SK-N-SH treated with all-trans-retinoic acid at 6 μM for 48 hours (cell line): Measurements from ENCODE around the gene DUSP5.

Experiments used
- ISL1 ChIP-seq: fragments of 250-450 bp; sonication (Bioruptor Pico); IDR thresholded peaks from 2 replicates; pipeline ENCODE4 v2.1.2; 2022; ENCODE audit warnings: mild to moderate bottlenecking, moderate library complexity
- PPARA ChIP-seq: fragments of 250-450 bp; sonication (Bioruptor Pico); IDR thresholded peaks from 2 replicates; pipeline ENCODE4 v1.5.0; 2020; ENCODE audit warnings: mild to moderate bottlenecking, borderline replicate concordance
- RARB ChIP-seq: fragments of 250-450 bp; sonication (Bioruptor Pico); IDR thresholded peaks from 2 replicates; pipeline ENCODE4 v1.8.0; 2021; ENCODE audit warnings: mild to moderate bottlenecking, moderate library complexity
- TCF4 ChIP-seq: fragments of 250-450 bp; sonication (Bioruptor Pico); IDR thresholded peaks from 2 replicates; pipeline ENCODE4 v1.8.0; 2021; ENCODE audit warnings: mild to moderate bottlenecking, moderate library complexity, borderline replicate concordance
- TOX ChIP-seq: fragments of 250-450 bp; sonication (Bioruptor Pico); IDR thresholded peaks from 2 replicates; pipeline ENCODE4 v1.8.0; 2021; ENCODE audit warnings: mild to moderate bottlenecking, moderate library complexity, borderline replicate concordance
- ZFP3 ChIP-seq: fragments of 250-450 bp; sonication (Bioruptor Pico); IDR thresholded peaks from 2 replicates; pipeline ENCODE4 v1.5.0; 2020; ENCODE audit warnings: mild to moderate bottlenecking, moderate library complexity
- ZNF565 ChIP-seq: fragments of 450-650 bp; formaldehyde crosslinking; conservative IDR thresholded peaks from 2 replicates; pipeline ENCODE4 v1.5.0; 2020; ENCODE audit warnings: low read depth, mild to moderate bottlenecking, moderate library complexity
- ZNF70 ChIP-seq: fragments of 450-650 bp; formaldehyde crosslinking; IDR thresholded peaks from 2 replicates; pipeline ENCODE4 v1.5.0; 2020; ENCODE audit warnings: mild to moderate bottlenecking, moderate library complexity
- TF ChIP-seq, protein P1 (sequence below): fragments of 250-450 bp; sonication (Bioruptor Pico); IDR thresholded peaks from 2 replicates; pipeline ENCODE4 v1.8.0; 2020; ENCODE audit warnings: mild to moderate bottlenecking, moderate library complexity, borderline replicate concordance

- TF ChIP-seq ISL1 (CRISPR knock-in tag) (no peak), ZNF70 (CRISPR knock-in tag) (no peak), ZNF565 (CRISPR knock-in tag) (no peak), TCF4 (CRISPR knock-in tag) (no peak), ZFP3 (CRISPR knock-in tag) (no peak), PPARA (CRISPR knock-in tag) (no peak), RARB (CRISPR knock-in tag) (no peak), TOX (CRISPR knock-in tag) (no peak)
- TF ChIP-seq, protein P1, sequence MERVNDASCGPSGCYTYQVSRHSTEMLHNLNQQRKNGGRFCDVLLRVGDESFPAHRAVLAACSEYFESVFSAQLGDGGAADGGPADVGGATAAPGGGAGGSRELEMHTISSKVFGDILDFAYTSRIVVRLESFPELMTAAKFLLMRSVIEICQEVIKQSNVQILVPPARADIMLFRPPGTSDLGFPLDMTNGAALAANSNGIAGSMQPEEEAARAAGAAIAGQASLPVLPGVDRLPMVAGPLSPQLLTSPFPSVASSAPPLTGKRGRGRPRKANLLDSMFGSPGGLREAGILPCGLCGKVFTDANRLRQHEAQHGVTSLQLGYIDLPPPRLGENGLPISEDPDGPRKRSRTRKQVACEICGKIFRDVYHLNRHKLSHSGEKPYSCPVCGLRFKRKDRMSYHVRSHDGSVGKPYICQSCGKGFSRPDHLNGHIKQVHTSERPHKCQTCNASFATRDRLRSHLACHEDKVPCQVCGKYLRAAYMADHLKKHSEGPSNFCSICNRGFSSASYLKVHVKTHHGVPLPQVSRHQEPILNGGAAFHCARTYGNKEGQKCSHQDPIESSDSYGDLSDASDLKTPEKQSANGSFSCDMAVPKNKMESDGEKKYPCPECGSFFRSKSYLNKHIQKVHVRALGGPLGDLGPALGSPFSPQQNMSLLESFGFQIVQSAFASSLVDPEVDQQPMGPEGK = no peak
Measured at GRCh38 chr10:110524859-110525232, 27.1 kb downstream of the DUSP5 start.
